T1000 (cell line): Measurements from ENCODE around the gene ANKRD11.
A peak's percentile ranks its signal among the peaks of the same experiment; 100 is the strongest.
"Not testable (repeated sequence)": the region's sequence is repeated elsewhere in the genome, so short reads cannot be mapped to it uniquely, and the experiment has no call there.

ENCODE experiments used
- DNase-seq: peaks from one replicate; lab custom pipeline; 2025; ENCODE audit warnings: mixed read lengths; lab: John Stamatoyannopoulos, UW

ANKRD11 gene

GRCh38 chr16:89299357-89300111 lies 190.8 kb downstream of the ANKRD11 start:
- not testable (repeated sequence) for DNase-seq

DNA sequence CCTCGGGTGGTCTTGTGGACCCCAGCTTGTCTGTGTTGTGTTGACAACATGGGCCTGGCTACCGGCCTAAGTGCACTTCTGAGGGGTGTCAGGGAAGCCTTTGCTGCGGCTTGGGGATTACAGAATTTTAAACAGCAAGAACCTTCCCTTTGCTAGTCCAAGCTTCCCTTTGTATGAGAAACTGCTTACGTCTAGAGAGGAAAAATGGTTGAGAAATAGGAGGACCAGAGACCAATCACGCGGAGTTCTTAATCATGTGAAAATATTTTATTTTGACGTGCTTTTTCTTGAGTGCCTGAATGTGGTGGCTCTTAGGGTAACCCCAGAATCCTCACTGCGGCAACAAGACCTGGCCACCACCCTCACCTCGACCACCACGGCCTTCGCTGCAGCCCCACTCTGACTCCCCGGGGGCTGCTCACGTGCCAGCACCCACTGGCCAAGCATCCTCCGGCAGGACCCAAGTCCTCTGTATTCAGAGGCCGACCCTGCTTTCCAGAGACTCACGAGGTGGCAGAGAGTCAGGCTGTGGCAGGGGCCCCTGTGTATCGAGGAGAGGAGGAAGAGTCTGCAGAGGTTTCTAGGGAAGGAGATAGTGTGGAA lies 191.6 kb downstream of the ANKRD11 start:
- DNase-seq, result no peak

DNA sequence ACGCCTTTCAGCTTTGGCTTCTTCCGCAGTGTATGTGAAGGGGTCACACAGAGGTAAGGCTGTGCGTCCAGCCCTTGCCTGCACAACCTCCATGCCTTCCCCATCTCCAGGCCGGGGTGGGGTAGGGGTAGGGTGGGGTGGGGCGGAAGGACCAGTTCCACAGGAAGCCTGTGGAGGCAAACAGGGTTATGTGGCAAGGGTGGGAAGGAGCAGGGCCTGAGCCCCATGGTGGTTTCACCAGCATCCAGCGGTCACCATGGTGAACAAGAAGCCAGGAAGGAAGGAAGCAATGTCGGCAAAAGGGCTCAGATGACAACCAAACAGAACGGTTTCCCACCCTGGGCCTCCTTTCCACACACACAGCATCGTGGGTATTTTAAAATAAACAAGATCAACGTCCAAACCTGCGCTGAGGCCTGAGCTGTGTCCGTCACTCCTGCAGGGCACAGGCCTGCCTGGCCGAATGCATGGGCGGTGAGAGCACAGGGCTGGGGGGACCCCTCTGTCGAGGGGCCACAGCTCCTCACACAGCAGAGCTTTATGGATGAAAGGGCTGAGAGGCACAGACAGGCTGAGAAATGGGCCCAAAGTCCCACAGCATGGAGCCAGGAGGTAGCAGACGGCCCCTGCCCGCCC lies 192.3 kb downstream of the ANKRD11 start:
- DNase-seq, result no peak

GRCh38 chr16:89297156-89297874 lies 193.0 kb downstream of the ANKRD11 start:
- DNase-seq, result no peak

DNA sequence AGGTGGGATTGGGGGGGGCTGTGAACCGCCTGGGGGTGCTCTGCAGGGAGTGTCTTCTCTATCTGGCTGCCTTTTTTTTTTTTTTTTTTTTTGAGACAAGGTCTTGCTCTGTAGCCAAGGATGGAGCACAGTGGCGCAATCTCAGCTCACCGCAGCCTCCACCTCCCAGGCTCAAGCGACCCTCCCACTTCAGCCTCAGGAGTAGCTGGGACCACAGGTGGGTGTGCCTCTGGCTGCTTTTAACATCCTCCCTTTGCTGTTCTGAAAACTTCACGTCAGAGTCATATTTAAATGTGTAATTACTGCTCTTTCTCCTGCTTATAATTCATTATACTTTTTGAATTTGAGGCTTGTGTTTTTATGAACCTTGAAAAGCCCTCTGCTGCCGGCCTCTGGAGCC lies 194.4 kb downstream of the ANKRD11 start:
- DNase-seq, result no peak

DNA sequence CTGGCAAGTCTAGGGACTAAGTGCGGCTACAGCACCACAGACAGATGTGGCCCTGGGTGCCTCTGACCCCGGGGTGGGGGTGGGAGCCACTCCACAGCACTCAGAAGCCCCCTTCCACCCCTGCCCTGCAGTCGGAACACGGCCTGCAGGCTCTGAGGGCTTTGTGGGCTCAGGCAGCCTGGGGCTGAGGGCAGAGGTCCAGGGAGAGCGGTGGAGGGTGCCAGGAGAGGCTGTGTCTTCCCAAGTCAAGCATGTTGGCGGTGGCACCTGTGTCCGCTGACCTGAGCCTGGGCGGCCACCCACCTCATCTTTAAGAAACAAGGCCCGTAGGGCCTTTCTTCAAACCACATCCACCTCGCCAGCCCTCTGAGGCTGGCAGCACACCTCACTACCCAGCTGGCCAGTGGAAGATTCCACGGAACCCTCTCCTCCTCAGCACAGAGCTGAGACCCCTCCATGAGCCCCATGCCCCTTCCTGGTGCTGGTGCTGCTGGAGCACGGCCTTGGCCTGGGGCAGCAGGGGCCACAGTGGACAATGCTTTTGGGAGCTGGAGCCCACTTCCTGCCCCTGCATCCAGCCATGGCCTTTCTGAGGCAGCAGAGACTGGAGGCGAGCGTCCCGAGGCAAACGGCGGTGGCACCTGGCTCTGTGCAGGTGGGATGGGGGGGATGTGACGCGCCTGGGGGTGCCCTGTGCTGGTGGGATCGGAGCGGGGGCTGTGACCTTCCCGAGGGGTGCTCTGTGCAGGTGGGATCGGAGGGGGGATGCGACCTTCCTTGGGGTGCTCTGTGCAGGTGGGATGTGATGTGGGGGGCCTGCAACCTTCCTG lies 195.1 kb downstream of the ANKRD11 start:
- no peak for DNase-seq

DNA sequence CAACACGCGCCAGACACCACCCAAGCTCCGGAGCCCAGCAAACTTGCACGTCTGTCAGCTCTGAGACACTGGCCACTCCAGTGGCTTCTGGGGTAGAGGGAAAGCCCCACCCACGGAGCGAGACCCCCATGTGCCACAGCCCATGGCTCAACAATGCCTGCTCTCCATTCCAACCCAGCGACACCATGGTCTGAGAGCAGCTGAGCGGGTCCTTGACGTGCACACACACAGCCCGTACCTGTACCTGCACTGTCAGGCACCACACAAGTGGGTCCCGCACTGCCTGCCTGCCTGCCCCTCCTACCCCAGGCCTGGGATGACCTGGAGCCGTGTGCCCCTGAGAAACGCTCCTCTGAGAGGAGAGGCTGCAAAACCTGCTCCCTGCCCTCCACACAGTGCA lies 195.9 kb downstream of the ANKRD11 start:
- no peak for DNase-seq

GRCh38 chr16:89293276-89294143 lies 196.9 kb downstream of the ANKRD11 start:
- no peak for DNase-seq

DNA sequence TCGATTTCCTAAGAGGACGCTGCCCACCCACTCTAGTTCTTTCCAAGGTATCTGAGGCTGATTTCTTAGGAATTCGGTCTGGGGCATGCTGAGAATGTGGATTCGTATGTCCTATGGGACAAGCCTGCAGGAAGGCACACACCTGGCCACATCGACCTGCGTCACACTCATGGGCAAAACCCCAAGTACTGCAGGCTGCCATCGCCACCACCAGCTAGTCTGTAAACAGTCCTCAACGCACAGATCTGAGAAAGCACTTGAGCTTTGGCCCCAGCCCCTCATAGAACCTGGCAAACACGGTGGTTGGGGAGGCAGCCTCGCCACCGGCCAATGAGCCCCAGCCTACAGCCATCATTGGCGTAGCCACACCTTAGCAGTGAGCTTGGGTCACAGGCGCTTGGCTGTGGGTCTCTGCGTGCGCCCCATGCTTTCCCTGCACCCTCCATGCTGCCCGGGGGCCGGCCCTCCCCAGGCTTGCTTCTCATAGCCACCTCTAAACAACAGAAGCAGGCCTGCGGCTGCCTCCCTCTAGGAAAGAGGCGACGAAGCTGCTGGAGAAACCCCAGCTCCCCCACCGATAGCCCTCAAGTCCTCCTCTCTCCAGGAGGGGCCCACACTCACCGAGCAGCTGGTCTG lies 197.8 kb downstream of the ANKRD11 start:
- DNase-seq, result no peak

GRCh38 chr16:89291776-89292175 lies 198.6 kb downstream of the ANKRD11 start:
- no peak for DNase-seq

DNA sequence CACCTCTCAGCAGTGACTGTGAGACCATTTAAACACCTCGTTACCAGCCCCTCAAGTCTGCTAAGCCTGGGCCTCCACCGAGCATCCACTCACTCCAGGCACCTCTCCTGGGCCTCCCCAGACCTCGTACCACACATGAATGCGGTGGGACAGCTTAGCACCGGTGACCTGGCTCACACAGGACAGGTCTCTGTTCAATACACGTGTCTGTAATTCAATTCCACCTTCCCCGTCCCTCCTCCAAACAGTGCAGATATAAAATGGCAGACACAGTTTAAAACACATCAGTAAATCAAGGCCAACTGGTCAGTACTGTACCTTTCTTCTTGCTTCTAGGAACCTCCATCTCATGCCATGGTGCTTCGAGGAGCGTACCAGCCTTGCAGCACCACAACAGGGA lies 199.0 kb downstream of the ANKRD11 start:
- no peak for DNase-seq

GRCh38 chr16:89290887-89291286 lies 199.5 kb downstream of the ANKRD11 start:
- no peak for DNase-seq

- DNase-seq, result no peak
Measured at GRCh38 chr16:89290472-89290871, 199.9 kb downstream of the ANKRD11 start.

DNA sequence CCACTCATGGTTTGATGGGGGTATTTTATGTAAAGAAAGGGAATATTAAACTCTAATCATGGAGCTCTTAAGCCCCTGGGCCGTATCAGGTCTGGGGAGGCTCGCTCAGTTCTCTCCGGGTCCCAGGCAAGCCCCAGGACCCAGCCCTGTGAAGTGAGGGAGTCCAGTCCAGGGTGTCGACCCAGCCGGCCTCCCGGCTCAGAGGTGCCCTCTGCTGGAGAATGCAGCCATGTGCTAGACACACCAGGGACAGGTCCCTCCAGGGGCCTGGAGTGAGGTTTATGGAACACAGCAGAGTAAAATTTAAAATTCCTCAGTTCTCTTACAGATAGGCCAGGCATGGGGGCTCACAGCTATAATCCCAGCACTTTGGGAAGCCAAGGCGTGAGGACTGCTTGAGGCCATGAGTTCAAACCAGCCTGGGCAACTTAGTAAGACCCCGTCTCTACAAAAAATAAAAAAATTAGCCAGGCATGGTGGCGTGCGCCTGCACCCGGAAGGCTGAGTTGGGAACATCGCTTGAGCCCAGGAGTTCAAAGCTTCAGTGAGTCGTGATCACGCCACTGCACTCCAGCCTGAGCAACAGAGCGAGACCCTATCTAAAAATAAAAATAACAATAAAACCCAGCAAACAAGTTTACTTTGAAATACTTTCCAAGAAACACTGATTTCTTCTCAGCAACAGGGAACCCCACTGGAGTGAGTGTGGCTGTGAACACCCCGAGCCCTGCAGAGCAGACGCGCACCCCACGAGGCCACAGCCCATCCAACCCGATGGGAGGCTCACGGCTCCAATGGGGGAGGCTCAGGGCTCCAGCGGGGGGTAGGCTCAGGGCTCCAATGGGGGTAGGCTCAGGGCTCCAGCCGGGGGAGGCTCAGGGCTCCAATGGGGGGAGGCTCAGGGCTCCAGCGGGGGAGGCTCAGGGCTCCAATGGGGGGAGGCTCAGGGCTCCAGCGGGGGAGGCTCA lies 200.6 kb downstream of the ANKRD11 start:
- DNase-seq, result peak; percentile 51

DNA sequence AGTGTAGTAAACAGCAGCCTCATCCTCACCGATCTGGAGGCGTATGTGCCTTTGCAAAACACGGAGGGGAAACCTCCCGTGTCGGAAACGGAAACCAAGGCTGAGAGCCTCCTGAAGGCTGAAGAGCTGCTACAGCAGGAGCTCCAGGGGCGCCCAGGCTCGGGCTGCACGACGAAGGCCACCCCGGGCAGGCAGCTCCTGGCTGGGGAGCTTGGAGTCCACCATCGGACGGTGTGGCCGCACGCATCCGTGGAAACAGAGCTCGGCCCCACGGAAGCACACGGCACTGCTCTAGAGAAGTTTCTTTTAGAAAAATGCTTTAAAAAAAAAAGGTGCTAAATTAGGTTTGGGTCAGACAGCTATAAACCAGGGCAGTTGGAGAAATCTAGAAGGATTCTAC lies 201.4 kb downstream of the ANKRD11 start:
- DNase-seq, result no peak

DNA sequence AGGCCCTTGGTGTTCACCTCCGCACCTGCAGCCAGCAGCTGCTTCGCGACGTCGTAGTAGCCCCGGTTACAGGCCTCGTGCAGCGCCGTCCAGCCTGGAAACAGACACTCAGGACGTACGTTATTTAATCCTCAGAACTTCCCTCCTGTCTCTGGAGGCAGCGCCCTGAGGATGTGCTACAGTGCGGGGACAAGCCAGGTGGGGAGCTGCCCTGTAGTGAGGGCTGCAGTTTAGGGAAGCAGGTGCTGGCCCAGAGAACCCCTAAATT lies 201.8 kb downstream of the ANKRD11 start:
- DNase-seq, result no peak

DNA sequence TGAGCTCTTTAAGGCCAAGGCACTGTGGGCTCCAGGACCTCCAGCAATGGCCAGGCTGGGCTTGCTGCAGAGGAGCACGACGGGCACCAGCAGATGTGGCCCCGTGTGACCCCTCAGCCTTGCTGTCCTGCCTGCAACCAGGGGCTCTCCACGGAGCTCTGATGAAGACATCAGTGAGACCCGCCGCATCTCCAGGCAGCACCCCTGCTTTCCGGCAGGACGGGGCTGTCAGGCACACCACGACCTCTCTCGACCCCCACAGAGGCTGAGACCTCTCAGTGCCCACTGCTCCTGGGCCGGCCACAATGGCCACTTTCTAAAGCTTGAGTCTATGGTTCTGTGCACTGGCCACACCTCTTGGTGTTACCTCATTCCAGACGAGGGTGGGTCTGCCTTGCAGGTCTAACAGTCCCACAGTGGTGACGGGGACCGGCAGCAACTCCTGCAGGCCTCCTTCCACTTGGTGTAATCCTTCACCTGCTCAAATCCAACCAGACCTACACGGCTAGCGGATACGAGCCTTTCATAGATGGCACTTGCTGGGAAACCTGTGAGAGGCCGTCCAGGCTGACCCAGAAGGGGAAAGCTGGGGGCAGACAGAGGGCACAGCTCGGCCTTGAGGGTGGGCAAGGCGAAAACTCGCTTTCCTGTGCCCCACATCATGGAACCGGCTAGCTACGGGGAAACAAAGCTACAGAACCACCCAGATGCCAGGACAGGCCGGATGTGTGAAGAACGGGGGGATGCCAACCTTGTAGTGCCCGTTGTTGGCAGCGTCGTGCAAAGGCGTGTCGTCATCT lies 202.4 kb downstream of the ANKRD11 start:
- DNase-seq, result no peak

GRCh38 chr16:89286096-89286495 lies 204.3 kb downstream of the ANKRD11 start:
- DNase-seq, result no peak

DNA sequence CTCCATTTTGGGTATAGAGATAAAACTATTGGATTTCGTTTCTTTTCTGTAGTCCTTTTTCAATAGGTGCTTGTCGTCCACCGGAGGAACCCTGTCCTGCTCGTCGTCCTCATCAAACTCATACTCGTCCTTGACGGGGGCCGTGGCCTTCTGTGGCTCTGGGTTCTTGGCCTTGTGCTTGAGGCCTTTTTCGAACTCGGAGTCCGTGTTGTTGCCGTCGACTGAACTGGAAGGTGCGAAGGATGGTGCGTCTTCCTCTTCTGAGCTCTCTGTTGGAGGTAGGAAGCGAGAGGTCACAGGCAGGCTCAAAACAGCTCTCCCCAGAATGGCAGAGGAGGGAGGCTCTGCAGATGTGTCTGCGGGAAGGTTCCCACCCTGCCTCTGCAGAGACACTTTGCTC lies 205.0 kb downstream of the ANKRD11 start:
- no peak for DNase-seq
